ENCODE measurements around the gene CRYBG2. TPM values are rescaled to one million over a fixed set of nuclear protein-coding genes. Genes with fewer than 3 reads are reported as not detected.
"Not testable (repeated sequence)": the region's sequence is repeated elsewhere in the genome, so short reads cannot be mapped to it uniquely, and the experiment has no call there.

Gene CRYBG2
- total RNA-seq, 1 donor from 2014 or later, result 9.4 TPM

DNA sequence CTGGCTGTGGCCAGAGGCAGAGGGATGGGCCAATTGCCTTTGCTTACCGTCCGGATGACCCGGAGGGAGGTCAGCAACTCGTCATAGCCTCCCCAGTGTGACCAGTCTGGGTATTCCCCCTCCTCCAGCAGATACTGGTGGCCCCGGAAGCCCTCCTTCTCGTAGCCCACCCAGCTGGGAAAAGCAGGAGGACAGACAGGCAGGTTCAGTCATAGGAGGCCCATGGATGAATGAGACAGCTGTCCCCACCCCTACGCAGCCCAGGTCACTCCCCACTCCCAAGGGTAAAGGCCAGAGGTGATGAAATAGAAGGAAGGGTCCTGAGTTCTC, 16.8 kb downstream of the CRYBG2 start:
- Mint-ChIP-seq H3K9me3 (no peaks in the 10 kb centered on the region), H3K27ac (no peak overlapping the region), H3K4me3 (peak overlapping the region; percentile 17), H3K27me3 (ENCODE audit: low read depth) (peaks cover 17% of the 10 kb centered on the region), H3K4me1 (peaks cover 6% of the 10 kb centered on the region), H3K36me3 (no peaks in the 10 kb centered on the region)
- no peak for DNase-seq (ENCODE audit: low spot score in 2 of 2, unreplicated experiment in 2 of 2)
- TF ChIP-seq, protein P1, sequence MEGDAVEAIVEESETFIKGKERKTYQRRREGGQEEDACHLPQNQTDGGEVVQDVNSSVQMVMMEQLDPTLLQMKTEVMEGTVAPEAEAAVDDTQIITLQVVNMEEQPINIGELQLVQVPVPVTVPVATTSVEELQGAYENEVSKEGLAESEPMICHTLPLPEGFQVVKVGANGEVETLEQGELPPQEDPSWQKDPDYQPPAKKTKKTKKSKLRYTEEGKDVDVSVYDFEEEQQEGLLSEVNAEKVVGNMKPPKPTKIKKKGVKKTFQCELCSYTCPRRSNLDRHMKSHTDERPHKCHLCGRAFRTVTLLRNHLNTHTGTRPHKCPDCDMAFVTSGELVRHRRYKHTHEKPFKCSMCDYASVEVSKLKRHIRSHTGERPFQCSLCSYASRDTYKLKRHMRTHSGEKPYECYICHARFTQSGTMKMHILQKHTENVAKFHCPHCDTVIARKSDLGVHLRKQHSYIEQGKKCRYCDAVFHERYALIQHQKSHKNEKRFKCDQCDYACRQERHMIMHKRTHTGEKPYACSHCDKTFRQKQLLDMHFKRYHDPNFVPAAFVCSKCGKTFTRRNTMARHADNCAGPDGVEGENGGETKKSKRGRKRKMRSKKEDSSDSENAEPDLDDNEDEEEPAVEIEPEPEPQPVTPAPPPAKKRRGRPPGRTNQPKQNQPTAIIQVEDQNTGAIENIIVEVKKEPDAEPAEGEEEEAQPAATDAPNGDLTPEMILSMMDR (IDR thresholded peaks at IDR 0.05; ENCODE audit: unreplicated experiment), result no peak

- Mint-ChIP-seq H3K4me3 (peak overlapping the region; percentile 90), H3K36me3 (no peaks in the 10 kb centered on the region), H3K27me3 (ENCODE audit: low read depth) (peaks cover 17% of the 10 kb centered on the region), H3K27ac (no peak overlapping the region), H3K4me1 (peaks cover 6% of the 10 kb centered on the region), H3K9me3 (no peaks in the 10 kb centered on the region)
- peak; percentile 78 to 81 for DNase-seq (ENCODE audit: low spot score in 2 of 2, unreplicated experiment in 2 of 2)
- TF ChIP-seq, protein P1 (IDR thresholded peaks at IDR 0.05; ENCODE audit: unreplicated experiment), result no peak
Observed at GRCh38 chr1:26336477-26337205, 17.3 kb downstream of the CRYBG2 start.

GRCh38 chr1:26335774-26336476, 18.0 kb downstream of the CRYBG2 start:
- Mint-ChIP-seq H3K9me3 (no peaks in the 10 kb centered on the region), H3K27me3 (ENCODE audit: low read depth) (peaks cover 17% of the 10 kb centered on the region), H3K4me3 (peak overlapping the region; percentile 90), H3K36me3 (no peaks in the 10 kb centered on the region), H3K4me1 (peaks cover 6% of the 10 kb centered on the region), H3K27ac (peak overlapping the region; percentile 53)
- TF ChIP-seq, protein P1 (IDR thresholded peaks at IDR 0.05; ENCODE audit: unreplicated experiment), result no peak
- DNase-seq (ENCODE audit: low spot score in 2 of 2, unreplicated experiment in 2 of 2), result no peak

GRCh38 chr1:26333312-26333711, 20.6 kb downstream of the CRYBG2 start:
- H3K27ac Mint-ChIP-seq; H3K36me3 Mint-ChIP-seq; H3K4me1 Mint-ChIP-seq; H3K4me3 Mint-ChIP-seq; H3K9me3 Mint-ChIP-seq; DNase-seq (ENCODE audit: low spot score in 2 of 2, unreplicated experiment in 2 of 2): not testable (repeated sequence)
- peaks cover 17% of the 10 kb centered on the region for H3K27me3 Mint-ChIP-seq (ENCODE audit: low read depth)

- Mint-ChIP-seq H3K4me1 (peaks cover 6% of the 10 kb centered on the region), H3K9me3 (no peaks in the 10 kb centered on the region)
- DNase-seq (ENCODE audit: low spot score in 2 of 2, unreplicated experiment in 2 of 2), result no peak
Observed at GRCh38 chr1:26330276-26330675, 23.7 kb downstream of the CRYBG2 start.

GRCh38 chr1:26329380-26329779, 24.6 kb downstream of the CRYBG2 start:
- not testable (repeated sequence) for H3K4me1 Mint-ChIP-seq; H3K4me3 Mint-ChIP-seq; H3K9me3 Mint-ChIP-seq; H3K36me3 Mint-ChIP-seq; DNase-seq (ENCODE audit: low spot score in 2 of 2, unreplicated experiment in 2 of 2); H3K27ac Mint-ChIP-seq; H3K27me3 Mint-ChIP-seq (ENCODE audit: low read depth)

More at GRCh38 chr1:26330276-26330675, 23.7 kb downstream of the CRYBG2 start:
- H3K27me3 Mint-ChIP-seq (ENCODE audit: low read depth), result peaks cover 7% of the 10 kb centered on the region
- TF ChIP-seq, protein P1 (IDR thresholded peaks at IDR 0.05; ENCODE audit: unreplicated experiment), result no peak
- no peak overlapping the region for H3K27ac Mint-ChIP-seq
- H3K4me3 Mint-ChIP-seq, result no peak overlapping the region
- H3K36me3 Mint-ChIP-seq, result peaks cover 2% of the 10 kb centered on the region
